BLaER1 (cell line): Measurements from ENCODE around the gene MRM3.
"Not testable (repeated sequence)": the region's sequence is repeated elsewhere in the genome, so short reads cannot be mapped to it uniquely, and the experiment has no call there.

Experiments
- H3K27ac ChIP-seq: shearing (Covaris generic); formaldehyde crosslinking; 2 replicates; pipeline ENCODE4 v1.8.1; 2022
- H3K27me3 ChIP-seq: shearing (Covaris generic); formaldehyde crosslinking; 2 replicates; pipeline ENCODE4 v1.8.1; 2022
- H3K36me3 ChIP-seq: shearing (Covaris generic); formaldehyde crosslinking; 2 replicates; pipeline ENCODE4 v1.8.1; 2022
- H3K4me1 ChIP-seq: shearing (Covaris generic); formaldehyde crosslinking; 2 replicates; pipeline ENCODE4 v1.8.1; 2022
- H3K4me2 ChIP-seq: shearing (Covaris generic); formaldehyde crosslinking; 2 replicates; pipeline ENCODE4 v1.8.1; 2022
- H3K4me3 ChIP-seq: shearing (Covaris generic); formaldehyde crosslinking; 2 replicates; pipeline ENCODE4 v1.8.1; 2022
- H3K9ac ChIP-seq: shearing (Covaris generic); formaldehyde crosslinking; 2 replicates; pipeline ENCODE4 v1.8.1; 2022
- H3K9me3 ChIP-seq: shearing (Covaris generic); formaldehyde crosslinking; 2 replicates; pipeline ENCODE4 v1.8.1; 2022
- H4K20me1 ChIP-seq: shearing (Covaris generic); formaldehyde crosslinking; 2 replicates; pipeline ENCODE4 v1.8.1; 2022
- Cebpa-rat ChIP-seq: shearing (Covaris generic); IDR thresholded peaks from 2 replicates; pipeline ENCODE4 v1.8.1; 2022

The MRM3 gene

DNA sequence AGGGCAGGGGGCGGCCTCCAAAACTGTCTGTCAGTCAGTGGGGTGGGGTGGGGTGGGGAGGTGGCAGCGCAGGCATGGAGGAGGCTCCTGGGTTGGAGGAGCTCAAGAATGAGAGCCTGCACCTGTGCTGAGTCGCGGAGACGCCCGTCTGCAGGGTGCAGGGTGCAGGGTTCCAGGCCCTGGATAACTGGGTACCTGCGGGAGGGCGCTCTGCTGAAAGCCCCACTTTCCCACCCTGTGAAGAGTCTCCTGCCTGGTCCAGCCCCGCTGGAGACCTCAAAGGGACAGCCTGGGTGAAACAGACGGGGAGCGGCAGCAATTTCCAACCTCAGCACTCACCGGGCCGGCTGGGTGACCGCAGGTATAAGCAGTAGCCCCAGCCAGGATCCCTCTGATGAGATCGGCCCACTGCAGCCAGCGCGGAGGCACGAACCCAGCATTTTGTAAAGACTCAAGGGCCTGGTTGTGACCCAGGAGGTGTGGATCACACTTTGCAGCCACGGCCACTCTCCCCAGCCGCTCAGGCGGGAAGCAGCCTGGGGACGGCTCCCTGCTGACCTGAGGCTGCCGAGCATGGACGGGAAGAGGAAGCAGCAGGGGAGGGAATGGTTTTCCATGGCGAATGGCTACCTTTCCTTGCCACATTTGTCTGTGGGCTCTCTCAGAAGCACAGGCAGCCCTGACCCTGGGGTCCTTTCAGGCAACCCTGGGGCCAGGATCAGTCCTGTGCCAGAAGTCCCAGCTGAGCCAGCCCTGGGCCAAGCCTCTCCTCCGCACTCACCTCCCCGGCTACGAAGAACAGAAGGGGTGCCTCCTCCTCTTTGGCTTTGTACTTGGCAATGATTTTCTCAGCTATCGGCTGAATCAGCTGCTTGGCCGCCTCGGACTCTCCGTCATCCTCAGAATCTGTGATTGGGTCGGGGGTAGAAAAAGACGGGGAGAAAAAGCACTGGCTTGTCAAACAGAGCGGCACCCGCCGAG, 21.0 kb downstream of the MRM3 start:
- Histone ChIP-seq H4K20me1 (peaks cover 16% of the 10 kb centered on the region), H3K4me3 (peak overlapping the region; percentile 76)
- no peak for TF ChIP-seq Cebpa-rat

DNA sequence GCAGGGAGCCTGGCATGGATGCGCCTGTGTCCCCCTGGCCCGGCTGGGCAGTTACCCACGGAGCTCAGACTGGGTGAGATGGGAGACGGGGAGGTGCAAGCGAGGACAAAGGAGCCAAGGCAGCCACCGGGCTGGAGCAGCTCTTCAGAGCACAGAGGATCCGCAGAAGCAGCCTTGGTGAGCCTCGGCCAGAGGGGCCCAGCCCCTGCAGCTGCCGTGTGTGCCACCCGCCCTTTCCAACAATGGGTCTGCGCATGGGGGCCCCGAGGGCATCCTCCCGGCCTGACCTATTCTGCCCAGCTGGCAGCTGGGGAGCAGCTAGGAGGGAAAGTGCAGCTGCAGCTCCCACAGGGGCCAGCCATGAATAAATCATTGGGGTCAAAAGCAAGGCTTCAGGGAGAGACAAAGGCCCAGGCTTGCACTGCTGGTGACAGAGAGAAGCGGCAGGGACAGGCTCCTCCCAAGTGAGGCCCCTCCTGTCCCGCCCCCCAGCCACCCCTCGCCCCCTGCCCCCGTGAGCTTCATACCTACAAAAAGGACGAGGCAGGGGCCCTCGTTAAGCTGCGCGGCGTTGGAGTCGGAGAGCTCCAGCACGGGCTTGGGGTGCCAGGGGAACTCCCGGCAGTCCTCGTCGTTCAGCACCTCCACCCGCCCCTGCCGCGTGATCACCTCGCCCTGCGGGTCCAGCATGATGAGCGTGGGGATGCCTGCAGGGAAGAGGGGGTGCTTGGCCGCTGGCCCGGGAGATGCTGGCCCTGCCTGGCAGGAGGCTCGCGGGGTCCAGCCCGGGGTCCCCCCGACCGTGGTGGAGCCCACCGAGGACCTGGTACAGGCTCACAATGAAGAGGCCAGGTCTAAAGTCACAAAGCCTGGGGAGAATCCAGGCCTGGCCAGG, 22.6 kb downstream of the MRM3 start:
- Histone ChIP-seq H3K27ac (peak overlapping the region; percentile 97), H3K4me3 (peak overlapping the region; percentile 76), H3K9ac (peak overlapping the region; percentile 96), H3K9me3 (no peaks in the 10 kb centered on the region), H3K4me1 (peaks cover 88% of the 10 kb centered on the region), H4K20me1 (peaks cover 32% of the 10 kb centered on the region), H3K27me3 (no peaks in the 10 kb centered on the region), H3K4me2 (peak overlapping the region; percentile 98), H3K36me3 (peaks cover 67% of the 10 kb centered on the region)
- TF ChIP-seq Cebpa-rat: no peak

More for the DNA sequence above, 21.0 kb downstream of the MRM3 start:
- H3K9me3 ChIP-seq: no peaks in the 10 kb centered on the region
- H3K4me1 ChIP-seq: peaks cover 88% of the 10 kb centered on the region
- H3K27me3 ChIP-seq: no peaks in the 10 kb centered on the region
- H3K9ac ChIP-seq: peak overlapping the region; percentile 96
- peaks cover 62% of the 10 kb centered on the region for H3K36me3 ChIP-seq
- H3K4me2 ChIP-seq: peak overlapping the region; percentile 98
- H3K27ac ChIP-seq: peak overlapping the region; percentile 97

DNA sequence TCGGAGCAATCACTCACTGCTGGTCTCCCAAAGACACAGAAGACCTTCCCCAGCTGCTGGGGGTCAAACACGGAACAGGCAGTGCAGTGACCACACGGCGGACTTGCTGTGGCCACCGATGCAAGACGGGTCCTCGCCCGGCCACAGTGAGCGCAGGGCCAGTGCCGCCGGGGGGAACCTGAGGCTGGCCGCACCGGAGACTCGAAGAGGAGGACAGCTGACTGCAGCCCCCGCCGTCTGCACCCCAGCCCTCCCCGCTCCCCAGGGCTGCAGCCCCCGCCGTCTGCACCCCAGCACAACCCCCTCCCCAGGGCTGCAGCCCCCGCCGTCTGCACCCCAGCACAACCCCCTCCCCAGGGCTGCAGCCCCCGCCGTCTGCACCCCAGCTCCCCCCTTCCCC, 23.7 kb downstream of the MRM3 start:
- peaks cover 66% of the 10 kb centered on the region for H3K36me3 ChIP-seq
- H3K4me3 ChIP-seq: peak overlapping the region; percentile 76; the same call in 1 of the 2 replicates
- peak overlapping the region; percentile 98 for H3K4me2 ChIP-seq
- H3K9me3 ChIP-seq, H3K27me3 ChIP-seq: not testable (repeated sequence)
- H3K27ac ChIP-seq: peak overlapping the region; percentile 97
- peak overlapping the region; percentile 96; the same call in 1 of the 2 replicates for H3K9ac ChIP-seq
- peaks cover 32% of the 10 kb centered on the region for H4K20me1 ChIP-seq
- H3K4me1 ChIP-seq: peaks cover 88% of the 10 kb centered on the region

DNA sequence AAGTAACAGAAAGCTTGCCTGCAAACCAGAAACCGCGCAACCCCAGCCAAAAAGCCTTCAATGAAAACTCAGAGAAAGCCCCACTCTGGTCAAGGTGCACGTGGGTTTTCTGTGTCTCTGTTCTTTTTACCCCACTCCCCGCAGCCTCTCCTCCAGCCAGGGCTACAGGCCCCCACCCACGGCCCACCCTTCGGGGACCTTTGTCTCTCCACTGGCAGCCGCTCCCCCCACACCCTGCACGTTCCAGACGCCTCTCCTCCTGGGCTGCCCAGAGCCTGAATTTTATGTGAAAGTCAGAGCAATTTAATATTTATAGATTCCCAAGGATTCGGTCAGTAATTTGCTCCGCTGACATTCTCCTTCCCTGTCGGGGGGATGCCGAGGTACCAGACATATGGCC, 24.2 kb downstream of the MRM3 start:
- H3K9me3 ChIP-seq: no peaks in the 10 kb centered on the region
- peak overlapping the region; percentile 98 for H3K4me2 ChIP-seq
- H3K9ac ChIP-seq: peak overlapping the region; percentile 61; the same call in 1 of the 2 replicates
- H3K4me3 ChIP-seq: no peak overlapping the region
- H3K4me1 ChIP-seq: peaks cover 92% of the 10 kb centered on the region
- no peak for TF ChIP-seq Cebpa-rat
- H3K27ac ChIP-seq: peak overlapping the region; percentile 83
- H3K36me3 ChIP-seq: peaks cover 66% of the 10 kb centered on the region
- no peaks in the 10 kb centered on the region for H3K27me3 ChIP-seq
- peaks cover 37% of the 10 kb centered on the region for H4K20me1 ChIP-seq

DNA sequence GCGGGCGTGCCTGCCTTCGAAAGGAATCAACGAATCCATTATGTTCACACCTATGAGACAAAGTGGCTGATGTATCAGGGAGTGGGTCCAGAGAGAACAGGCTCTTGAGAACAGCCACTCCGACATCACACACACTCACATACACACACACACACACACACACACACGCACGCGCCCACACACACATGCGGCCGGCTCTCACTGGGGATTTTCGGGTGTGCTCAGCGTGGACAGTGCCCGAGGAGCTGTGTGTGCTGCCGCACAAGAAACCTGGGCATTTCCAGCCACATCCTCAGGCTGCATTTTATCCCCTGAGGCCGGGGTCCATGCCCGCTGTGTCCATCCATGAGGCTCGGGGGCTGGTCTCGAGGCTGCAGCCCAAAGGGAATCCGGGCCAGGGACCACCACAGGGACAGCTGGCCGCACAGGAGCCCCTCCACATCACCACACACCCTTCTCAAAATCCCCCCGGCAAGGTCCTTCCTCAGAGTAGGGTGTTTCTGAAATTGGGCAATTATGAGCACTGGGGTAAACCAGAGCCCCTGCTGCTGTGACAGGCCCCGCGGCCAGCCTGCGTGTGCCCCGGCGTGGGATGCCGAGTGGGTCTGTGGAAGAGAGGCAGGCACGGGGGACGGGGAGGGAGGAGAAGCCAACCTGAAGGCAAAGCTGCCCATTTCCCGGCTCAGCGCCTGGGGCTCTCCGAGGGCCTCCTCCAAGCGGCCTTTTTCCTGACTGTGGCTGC, 24.8 kb downstream of the MRM3 start:
- Histone ChIP-seq H4K20me1 (peaks cover 39% of the 10 kb centered on the region), H3K9ac (peak overlapping the region; percentile 61), H3K27ac (peak overlapping the region; percentile 83), H3K36me3 (peaks cover 66% of the 10 kb centered on the region), H3K27me3 (no peaks in the 10 kb centered on the region), H3K4me1 (peaks cover 96% of the 10 kb centered on the region), H3K9me3 (no peaks in the 10 kb centered on the region), H3K4me2 (peak overlapping the region; percentile 98), H3K4me3 (peak overlapping the region; percentile 37)
- no peak for TF ChIP-seq Cebpa-rat

DNA sequence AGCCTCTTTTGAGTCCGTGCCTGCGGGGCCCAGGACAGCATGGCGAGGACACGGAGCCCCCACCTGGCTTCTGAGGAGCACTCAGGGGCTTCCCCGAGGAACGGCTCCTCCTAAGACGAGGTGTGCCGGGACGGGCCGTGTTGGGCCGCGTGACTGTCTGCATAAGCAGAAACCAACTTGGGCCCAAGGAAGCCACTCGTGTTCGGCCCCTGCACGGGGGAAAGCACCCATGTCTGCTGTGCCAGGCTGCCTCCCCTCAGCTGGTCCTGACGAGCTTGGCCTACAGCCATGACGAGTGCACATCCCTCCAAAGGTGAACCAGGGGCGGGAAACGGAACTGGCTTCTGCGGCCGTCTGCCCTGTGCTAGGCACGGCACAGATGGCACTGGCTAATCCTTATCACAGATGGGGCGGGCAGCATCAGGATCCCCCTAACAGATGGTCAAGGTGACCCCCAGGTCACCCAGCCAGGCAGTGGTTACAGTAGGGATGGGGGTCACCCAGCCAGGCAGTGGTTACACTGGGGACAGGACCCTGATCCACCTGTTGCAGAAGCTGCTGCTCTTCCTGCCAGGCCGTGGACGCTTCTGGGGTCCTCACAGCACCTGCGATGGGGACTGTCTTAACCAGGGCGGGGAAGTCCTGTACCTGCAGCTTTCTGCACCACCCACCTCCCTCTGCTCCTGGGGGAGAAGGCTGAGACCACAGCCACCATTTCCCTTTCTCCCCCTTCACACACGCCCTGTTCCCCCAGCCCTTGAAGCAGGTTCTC, 25.6 kb downstream of the MRM3 start:
- peaks cover 5% of the 10 kb centered on the region; the same call in 1 of the 2 replicates for H3K9me3 ChIP-seq
- H3K27ac ChIP-seq: peak overlapping the region; percentile 83
- H3K4me2 ChIP-seq: peak overlapping the region; percentile 98
- peaks cover 67% of the 10 kb centered on the region for H3K36me3 ChIP-seq
- peaks cover 96% of the 10 kb centered on the region for H3K4me1 ChIP-seq
- peak overlapping the region; percentile 61 for H3K9ac ChIP-seq
- TF ChIP-seq Cebpa-rat: no peak
- H3K4me3 ChIP-seq: peak overlapping the region; percentile 37
- peaks cover 46% of the 10 kb centered on the region for H4K20me1 ChIP-seq
- H3K27me3 ChIP-seq: no peaks in the 10 kb centered on the region

DNA sequence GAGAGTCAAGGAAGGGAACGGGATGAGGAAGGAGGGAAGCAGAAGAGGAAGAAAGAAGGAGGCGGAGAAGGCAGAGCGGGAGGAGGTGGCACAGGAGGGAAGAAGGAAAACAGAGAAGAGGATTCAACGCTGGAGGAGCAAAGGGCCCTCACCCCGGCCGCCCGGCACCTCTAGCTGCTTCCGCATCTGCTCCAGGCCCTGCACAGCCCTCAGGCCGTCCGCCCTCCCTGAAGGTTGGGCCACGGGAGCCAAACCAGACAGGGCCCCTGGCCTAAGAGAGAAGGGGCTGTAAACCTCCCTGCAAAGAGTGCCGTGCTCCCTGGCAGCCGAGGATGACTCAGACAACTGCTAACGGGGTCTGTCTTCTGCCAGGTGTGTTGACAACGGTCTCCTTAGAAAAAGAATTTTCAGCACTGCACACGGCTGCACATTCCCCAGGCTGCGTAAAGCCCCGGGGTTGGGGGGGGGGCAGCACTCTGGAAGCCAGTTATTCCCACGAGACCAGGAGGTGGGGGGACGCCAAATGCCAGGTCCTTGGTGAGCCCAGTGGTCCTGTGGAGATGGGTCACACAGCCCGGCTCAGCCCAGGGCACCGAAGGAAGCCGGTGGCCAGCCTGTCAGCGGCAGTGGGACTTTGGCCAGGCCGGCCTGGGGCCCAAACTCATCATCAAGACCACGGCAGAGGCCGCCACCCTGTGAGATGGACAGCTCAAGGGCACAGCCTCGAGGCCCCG, 29.1 kb downstream of the MRM3 start:
- Histone ChIP-seq H3K4me2 (peak overlapping the region; percentile 98), H3K9me3 (peaks cover 5% of the 10 kb centered on the region; the same call in 1 of the 2 replicates), H3K36me3 (peaks cover 76% of the 10 kb centered on the region), H4K20me1 (peaks cover 70% of the 10 kb centered on the region), H3K4me3 (peak overlapping the region; percentile 55), H3K4me1 (peaks cover 81% of the 10 kb centered on the region), H3K27ac (peak overlapping the region; percentile 83), H3K27me3 (no peaks in the 10 kb centered on the region), H3K9ac (peak overlapping the region; percentile 52)
- no peak for TF ChIP-seq Cebpa-rat

DNA sequence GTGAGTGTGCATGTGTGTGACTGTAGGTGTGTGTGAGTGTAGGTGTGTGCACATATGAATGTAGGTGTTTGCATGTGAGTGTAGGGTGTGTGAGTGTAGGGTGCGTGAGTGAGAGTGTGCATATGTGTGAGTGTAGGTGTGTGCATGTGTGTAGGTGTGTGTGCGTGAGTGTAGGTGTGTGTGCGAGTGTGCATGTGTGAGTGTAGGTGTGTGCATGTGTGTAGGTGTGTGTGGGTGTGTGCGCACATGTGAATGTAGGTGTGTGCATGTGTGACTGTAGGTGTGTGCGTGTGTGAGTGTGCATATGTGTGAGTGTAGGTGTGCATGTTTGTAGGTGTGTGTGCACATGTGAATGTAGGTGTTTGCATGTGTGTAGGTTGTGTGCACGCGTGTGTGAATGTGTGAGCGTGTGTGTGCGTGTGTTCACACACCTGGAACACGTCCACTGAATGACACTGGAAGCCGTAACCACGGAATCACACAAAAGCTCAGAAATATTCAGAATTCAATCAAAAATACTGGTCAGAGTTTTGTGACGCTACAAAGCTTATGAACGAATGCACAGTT, 30.6 kb downstream of the MRM3 start:
- peaks cover 67% of the 10 kb centered on the region for H4K20me1 ChIP-seq
- no peak overlapping the region for H3K9ac ChIP-seq
- H3K4me1 ChIP-seq: peaks cover 66% of the 10 kb centered on the region
- peak overlapping the region; percentile 63; the same call in 1 of the 2 replicates for H3K27ac ChIP-seq
- H3K4me2 ChIP-seq: peak overlapping the region; percentile 75
- 0 out of 2 replicates have a peak overlapping the region, but pooled peaks have one; percentile 36 for H3K4me3 ChIP-seq
- no peaks in the 10 kb centered on the region for H3K27me3 ChIP-seq
- no peak for TF ChIP-seq Cebpa-rat
- peaks cover 78% of the 10 kb centered on the region for H3K36me3 ChIP-seq
- peaks cover 5% of the 10 kb centered on the region; the same call in 1 of the 2 replicates for H3K9me3 ChIP-seq
